Rectal smooth muscle tissue (tissue), 1 donor: ENCODE data around the gene ARHGEF26.
A peak's percentile ranks its signal among the peaks of the same experiment; 100 is the strongest.

Experiments used
- H3K27ac ChIP-seq: one replicate; pipeline ENCODE4 v1.7.0; 2013; ENCODE audit warnings: low read depth, low read length, inconsistent platforms
- H3K27me3 ChIP-seq: one replicate; pipeline ENCODE4 v1.7.0; 2013; ENCODE audit warnings: low read length; ENCODE audit not compliant: control insufficient read depth, insufficient read depth
- H3K36me3 ChIP-seq: one replicate; pipeline ENCODE4 v1.7.0; 2013; ENCODE audit warnings: low read length; ENCODE audit not compliant: control insufficient read depth, insufficient read depth
- H3K4me1 ChIP-seq: one replicate; pipeline ENCODE4 v1.7.0; 2013; ENCODE audit warnings: low read length; ENCODE audit not compliant: control insufficient read depth, insufficient read depth
- H3K4me3 ChIP-seq: one replicate; pipeline ENCODE4 v1.7.0; 2013; ENCODE audit warnings: low read length
- H3K9ac ChIP-seq: one replicate; pipeline ENCODE4 v1.7.0; 2013; ENCODE audit warnings: low read length

The ARHGEF26 gene

GRCh38 chr3:154227531-154227930, 106.3 kb downstream of the ARHGEF26 start:
- no peak overlapping the region for H3K9ac ChIP-seq
- H3K27ac ChIP-seq = no peak overlapping the region
- peaks cover 8% of the 10 kb centered on the region for H3K4me1 ChIP-seq
- no peaks in the 10 kb centered on the region for H3K36me3 ChIP-seq
- no peaks in the 10 kb centered on the region for H3K27me3 ChIP-seq
- no peak overlapping the region for H3K4me3 ChIP-seq

- Histone ChIP-seq H3K4me1 (peaks cover 8% of the 10 kb centered on the region), H3K27ac (peak overlapping the region; percentile 40), H3K4me3 (no peak overlapping the region)
Observed at GRCh38 chr3:154228561-154229216, 107.5 kb downstream of the ARHGEF26 start.

GRCh38 chr3:154229217-154229590, 108.0 kb downstream of the ARHGEF26 start:
- H3K4me1 ChIP-seq = peaks cover 8% of the 10 kb centered on the region
- no peaks in the 10 kb centered on the region for H3K27me3 ChIP-seq
- no peak overlapping the region for H3K9ac ChIP-seq
- no peak overlapping the region for H3K4me3 ChIP-seq
- no peaks in the 10 kb centered on the region for H3K36me3 ChIP-seq
- no peak overlapping the region for H3K27ac ChIP-seq

More at GRCh38 chr3:154228561-154229216, 107.5 kb downstream of the ARHGEF26 start:
- Histone ChIP-seq H3K9ac (no peak overlapping the region), H3K27me3 (no peaks in the 10 kb centered on the region), H3K36me3 (no peaks in the 10 kb centered on the region)

- Histone ChIP-seq H3K9ac (no peak overlapping the region), H3K36me3 (no peaks in the 10 kb centered on the region), H3K27me3 (no peaks in the 10 kb centered on the region), H3K4me3 (no peak overlapping the region), H3K4me1 (no peaks in the 10 kb centered on the region), H3K27ac (no peak overlapping the region)
Observed at GRCh38 chr3:154235330-154235729, 114.1 kb downstream of the ARHGEF26 start.

GRCh38 chr3:154236331-154236730, 115.1 kb downstream of the ARHGEF26 start:
- Histone ChIP-seq H3K4me3 (no peak overlapping the region), H3K36me3 (peaks cover 2% of the 10 kb centered on the region), H3K4me1 (no peaks in the 10 kb centered on the region), H3K27ac (no peak overlapping the region), H3K27me3 (no peaks in the 10 kb centered on the region), H3K9ac (no peak overlapping the region)

GRCh38 chr3:154240235-154240634, 119.0 kb downstream of the ARHGEF26 start:
- H3K36me3 ChIP-seq = peaks cover 6% of the 10 kb centered on the region
- no peaks in the 10 kb centered on the region for H3K27me3 ChIP-seq
- H3K9ac ChIP-seq = no peak overlapping the region
- no peaks in the 10 kb centered on the region for H3K4me1 ChIP-seq
- H3K4me3 ChIP-seq = no peak overlapping the region
- H3K27ac ChIP-seq = no peak overlapping the region

- no peak overlapping the region for H3K9ac ChIP-seq
- H3K36me3 ChIP-seq = peaks cover 6% of the 10 kb centered on the region
- no peaks in the 10 kb centered on the region for H3K4me1 ChIP-seq
- H3K4me3 ChIP-seq = no peak overlapping the region
- H3K27ac ChIP-seq = no peak overlapping the region
- H3K27me3 ChIP-seq = no peaks in the 10 kb centered on the region
Observed at GRCh38 chr3:154241496-154241895, 120.3 kb downstream of the ARHGEF26 start.

- no peak overlapping the region for H3K9ac ChIP-seq
- peak overlapping the region; percentile 60 for H3K27ac ChIP-seq
- H3K4me3 ChIP-seq = no peak overlapping the region
- H3K4me1 ChIP-seq = no peaks in the 10 kb centered on the region
- peaks cover 6% of the 10 kb centered on the region for H3K36me3 ChIP-seq
- no peaks in the 10 kb centered on the region for H3K27me3 ChIP-seq
Observed at GRCh38 chr3:154242766-154243165, 121.6 kb downstream of the ARHGEF26 start.

GRCh38 chr3:154243353-154243752, 122.2 kb downstream of the ARHGEF26 start:
- Histone ChIP-seq H3K27ac (peak overlapping the region; percentile 60), H3K9ac (no peak overlapping the region), H3K4me3 (no peak overlapping the region), H3K36me3 (peaks cover 6% of the 10 kb centered on the region), H3K4me1 (no peaks in the 10 kb centered on the region), H3K27me3 (no peaks in the 10 kb centered on the region)

GRCh38 chr3:154244644-154245043, 123.5 kb downstream of the ARHGEF26 start:
- H3K27me3 ChIP-seq = no peaks in the 10 kb centered on the region
- H3K27ac ChIP-seq = no peak overlapping the region
- H3K9ac ChIP-seq = no peak overlapping the region
- H3K36me3 ChIP-seq = peaks cover 6% of the 10 kb centered on the region
- no peak overlapping the region for H3K4me3 ChIP-seq
- H3K4me1 ChIP-seq = no peaks in the 10 kb centered on the region

- Histone ChIP-seq H3K9ac (no peak overlapping the region), H3K36me3 (no peaks in the 10 kb centered on the region), H3K27me3 (no peaks in the 10 kb centered on the region), H3K4me3 (no peak overlapping the region), H3K4me1 (peaks cover 2% of the 10 kb centered on the region), H3K27ac (no peak overlapping the region)
Observed at GRCh38 chr3:154247806-154248415, 126.7 kb downstream of the ARHGEF26 start.

GRCh38 chr3:154250291-154250690, 129.1 kb downstream of the ARHGEF26 start:
- H3K9ac ChIP-seq = no peak overlapping the region
- no peak overlapping the region for H3K27ac ChIP-seq

GRCh38 chr3:154251610-154252009, 130.4 kb downstream of the ARHGEF26 start:
- no peak overlapping the region for H3K9ac ChIP-seq
- H3K4me1 ChIP-seq = peaks cover 5% of the 10 kb centered on the region
- H3K27ac ChIP-seq = no peak overlapping the region
- peaks cover 3% of the 10 kb centered on the region for H3K36me3 ChIP-seq
- no peak overlapping the region for H3K4me3 ChIP-seq
- H3K27me3 ChIP-seq = no peaks in the 10 kb centered on the region

More at GRCh38 chr3:154250291-154250690, 129.1 kb downstream of the ARHGEF26 start:
- peaks cover 3% of the 10 kb centered on the region for H3K36me3 ChIP-seq
- H3K4me1 ChIP-seq = peaks cover 5% of the 10 kb centered on the region
- H3K27me3 ChIP-seq = no peaks in the 10 kb centered on the region
- H3K4me3 ChIP-seq = no peak overlapping the region
